ENCODE data around the gene DYTN.

DYTN gene

DNA sequence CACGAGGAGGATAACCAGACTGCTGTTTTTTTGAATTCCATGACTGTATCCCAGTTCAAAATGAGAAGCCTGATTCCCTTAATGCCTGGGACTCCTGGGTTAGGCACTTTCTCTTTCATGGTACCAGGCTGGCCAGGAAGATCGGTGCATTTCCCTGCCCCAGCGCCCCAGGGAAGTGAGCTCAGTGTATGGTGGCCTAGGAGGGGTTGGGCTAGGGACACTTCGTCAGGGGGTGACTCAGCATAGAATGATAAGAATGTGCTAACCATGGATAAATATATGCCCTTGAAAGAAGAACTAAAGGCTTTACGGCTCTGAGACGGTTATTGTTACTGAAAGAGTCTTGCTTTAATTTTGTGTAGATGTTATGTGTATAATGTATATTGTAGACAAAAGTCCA lies 103.4 kb downstream of the DYTN start:
- DNase-seq (ENCODE audit: low read depth, low spot score) = no peak

- DNase-seq (ENCODE audit: low read depth, low spot score) = no peak
Measured at GRCh38 chr2:206611736-206612135, 106.5 kb downstream of the DYTN start.

- DNase-seq (ENCODE audit: low read depth, low spot score) = no peak
Measured at GRCh38 chr2:206611191-206611590, 107.0 kb downstream of the DYTN start.

DNA sequence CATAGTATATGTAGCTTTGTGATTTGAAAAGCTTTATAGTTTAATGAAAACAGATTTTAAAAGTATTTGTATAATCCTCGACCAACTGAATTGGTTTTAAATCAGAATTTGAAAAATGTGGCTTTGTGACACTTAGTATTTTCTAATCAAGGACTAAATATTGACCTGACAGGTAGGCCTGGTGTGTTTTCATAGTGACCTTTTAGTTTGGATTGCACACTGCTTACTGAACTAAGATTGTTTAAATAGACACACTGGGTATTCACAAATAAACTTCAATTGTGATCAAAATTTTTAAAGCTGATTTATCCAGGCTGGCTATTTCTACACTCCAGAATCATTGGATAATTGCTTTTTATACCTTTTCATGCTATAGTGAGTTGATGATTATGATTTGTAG lies 107.7 kb downstream of the DYTN start:
- DNase-seq (ENCODE audit: low read depth, low spot score) = no peak

DNA sequence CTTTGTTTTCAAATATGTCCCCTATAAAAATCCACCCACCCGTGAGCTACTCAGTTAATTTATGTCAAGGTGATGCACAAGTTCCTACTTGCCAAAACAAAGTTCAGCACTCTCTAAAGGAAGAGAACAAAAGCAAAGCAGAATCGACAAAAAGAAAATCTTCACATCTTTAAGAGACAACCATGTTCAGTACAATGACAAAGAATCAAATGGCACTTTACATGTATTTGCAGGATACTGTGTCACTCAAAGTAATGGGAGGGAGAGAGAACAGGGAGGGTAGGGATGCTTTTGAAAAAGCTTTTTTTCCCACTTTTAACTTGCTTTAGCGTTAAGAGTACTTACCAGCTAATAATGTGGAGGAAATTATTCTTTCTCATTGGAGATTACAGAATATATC lies 115.0 kb downstream of the DYTN start:
- no peak for DNase-seq (ENCODE audit: low read depth, low spot score)

Measured in smooth muscle cell of the brain vasculature (primary cell).